ENCODE data around the gene BSCL2.

- no peak for TF ChIP-seq REST (IDR thresholded peaks at IDR 0.05)
- no peak for TF ChIP-seq GABPA (IDR thresholded peaks at IDR 0.05 in 1 of 2, conservative IDR thresholded peaks at IDR 0.05 in 1 of 2)
Measured at GRCh38 chr11:62682518-62682917, 24.7 kb downstream of the BSCL2 start.

All from liver (tissue), 2 donors.